GM04503 (cell line): ENCODE measurements around the gene ADD2.

Source experiments
- DNase-seq: peaks from one replicate; pipeline ENCODE4 v3.0.0-alpha.2; 2012; ENCODE audit warnings: low read depth

The ADD2 gene

GRCh38 chr2:70784320-70784719 is 16.3 kb upstream of the ADD2 start:
- no peak for DNase-seq

- peak; percentile 55 for DNase-seq
Measured at GRCh38 chr2:70779911-70780545, 12.0 kb upstream of the ADD2 start.

GRCh38 chr2:70779491-70779890 is 11.5 kb upstream of the ADD2 start:
- no peak for DNase-seq

- DNase-seq: no peak
Measured at GRCh38 chr2:70778676-70779075, 10.7 kb upstream of the ADD2 start.

GRCh38 chr2:70777450-70777849 is 9.4 kb upstream of the ADD2 start:
- no peak for DNase-seq

GRCh38 chr2:70776266-70776665 is 8.3 kb upstream of the ADD2 start:
- DNase-seq: no peak

- no peak for DNase-seq
Measured at GRCh38 chr2:70775141-70775540, 7.1 kb upstream of the ADD2 start.

- no peak for DNase-seq
Measured at GRCh38 chr2:70772486-70773155, 4.6 kb upstream of the ADD2 start.

GRCh38 chr2:70771446-70771845 is 3.4 kb upstream of the ADD2 start:
- no peak for DNase-seq

- DNase-seq: no peak
Measured at GRCh38 chr2:70769450-70769849, 1.4 kb upstream of the ADD2 start.

GRCh38 chr2:70768590-70769085 is 638 bp upstream of the ADD2 start:
- DNase-seq: no peak

GRCh38 chr2:70767079-70767698 is 811 bp downstream of the ADD2 start:
- DNase-seq: no peak

GRCh38 chr2:70766357-70767078 is 1.5 kb downstream of the ADD2 start:
- DNase-seq: no peak

GRCh38 chr2:70765507-70765906 is 2.5 kb downstream of the ADD2 start:
- no peak for DNase-seq

GRCh38 chr2:70759446-70759845 is 8.6 kb downstream of the ADD2 start:
- no peak for DNase-seq

- no peak for DNase-seq
Measured at GRCh38 chr2:70757966-70758365, 10.0 kb downstream of the ADD2 start.

GRCh38 chr2:70757360-70757759 is 10.6 kb downstream of the ADD2 start:
- no peak for DNase-seq

GRCh38 chr2:70756128-70756527 is 11.9 kb downstream of the ADD2 start:
- no peak for DNase-seq

GRCh38 chr2:70753902-70754301 is 14.1 kb downstream of the ADD2 start:
- no peak for DNase-seq

- DNase-seq: no peak
Measured at GRCh38 chr2:70753031-70753430, 15.0 kb downstream of the ADD2 start.

- no peak for DNase-seq
Measured at GRCh38 chr2:70752396-70752795, 15.6 kb downstream of the ADD2 start.

GRCh38 chr2:70751881-70752280 is 16.1 kb downstream of the ADD2 start:
- no peak for DNase-seq

GRCh38 chr2:70750320-70750719 is 17.7 kb downstream of the ADD2 start:
- no peak for DNase-seq
